Fibroblast of skin of left biceps (primary cell): ENCODE data around the gene PGAP1.
"Not testable (repeated sequence)": the region's sequence is repeated elsewhere in the genome, so short reads cannot be mapped to it uniquely, and the experiment has no call there.

Source experiments
- DNase-seq, 2 experiments: peaks; one replicate each; pipeline ENCODE4 v3.0.0-alpha.2; 2013; ENCODE audit warnings: low read depth in 2 of 2

The PGAP1 gene

GRCh38 chr2:196952936-196953335, 26.4 kb upstream of the PGAP1 start:
- DNase-seq: no peak

GRCh38 chr2:196951973-196952372, 25.5 kb upstream of the PGAP1 start:
- DNase-seq: no peak

- no peak for DNase-seq
Observed at GRCh38 chr2:196949116-196949515, 22.6 kb upstream of the PGAP1 start.

- no peak for DNase-seq
Observed at GRCh38 chr2:196944570-196944969, 18.1 kb upstream of the PGAP1 start.

- DNase-seq: no peak
Observed at GRCh38 chr2:196941398-196942078, 15.0 kb upstream of the PGAP1 start.

GRCh38 chr2:196939371-196939770, 12.9 kb upstream of the PGAP1 start:
- DNase-seq: peak; percentile 31 to 33

GRCh38 chr2:196935432-196935831, 8.9 kb upstream of the PGAP1 start:
- no peak for DNase-seq

GRCh38 chr2:196934672-196935071, 8.2 kb upstream of the PGAP1 start:
- no peak for DNase-seq

GRCh38 chr2:196931555-196931954, 5.0 kb upstream of the PGAP1 start:
- DNase-seq: no peak

GRCh38 chr2:196927376-196928225, 1.1 kb upstream of the PGAP1 start:
- DNase-seq: peak; percentile 59 to 69

GRCh38 chr2:196925768-196926561, 542 bp downstream of the PGAP1 start:
- DNase-seq: no peak

- DNase-seq: no peak
Observed at GRCh38 chr2:196925051-196925767, 1.3 kb downstream of the PGAP1 start.

GRCh38 chr2:196924051-196924450, 2.5 kb downstream of the PGAP1 start:
- DNase-seq: no peak

- no peak for DNase-seq
Observed at GRCh38 chr2:196918927-196919326, 7.6 kb downstream of the PGAP1 start.

- no peak for DNase-seq
Observed at GRCh38 chr2:196917802-196918201, 8.7 kb downstream of the PGAP1 start.

- no peak for DNase-seq
Observed at GRCh38 chr2:196915507-196916189, 10.9 kb downstream of the PGAP1 start.

- no peak for DNase-seq
Observed at GRCh38 chr2:196914867-196915460, 11.5 kb downstream of the PGAP1 start.

- no peak for DNase-seq
Observed at GRCh38 chr2:196913691-196914090, 12.8 kb downstream of the PGAP1 start.

- DNase-seq: not testable (repeated sequence)
Observed at GRCh38 chr2:196905365-196905764, 21.1 kb downstream of the PGAP1 start.

GRCh38 chr2:196902828-196903227, 23.7 kb downstream of the PGAP1 start:
- DNase-seq: no peak

GRCh38 chr2:196900843-196901242, 25.7 kb downstream of the PGAP1 start:
- DNase-seq: no peak
